ENCODE data around the gene RBM44.

RBM44 gene

DNA sequence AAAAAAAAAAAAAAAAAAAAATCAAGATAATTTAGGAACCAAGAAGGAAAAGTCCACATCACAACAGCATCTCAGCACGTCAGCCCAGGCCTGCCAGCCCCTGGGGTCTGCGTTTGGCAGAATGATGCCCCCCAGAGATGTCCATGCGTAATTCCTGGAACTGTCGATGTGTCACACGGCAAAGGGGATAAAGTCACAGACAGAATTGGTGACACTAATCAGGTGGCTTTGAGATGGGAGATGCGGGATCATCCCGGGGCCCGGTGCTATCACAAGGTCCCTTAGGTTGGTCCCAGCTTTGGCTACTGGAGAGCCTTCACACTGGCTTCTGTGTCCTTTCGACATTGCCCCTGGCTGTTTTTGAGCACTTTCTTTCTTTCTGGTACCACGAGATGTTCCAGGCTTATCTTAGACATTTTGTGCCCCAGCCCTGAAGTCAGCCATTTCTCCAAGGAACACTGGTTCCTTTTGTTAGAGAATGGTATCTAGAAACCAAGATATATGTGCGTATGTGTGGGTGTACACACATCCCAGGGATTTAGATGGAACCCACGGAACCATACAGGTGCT, 81.5 kb downstream of the RBM44 start:
- H3K27me3 ChIP-seq (replicated peaks), result no peaks in the 10 kb centered on the region
- TF ChIP-seq, protein P1, sequence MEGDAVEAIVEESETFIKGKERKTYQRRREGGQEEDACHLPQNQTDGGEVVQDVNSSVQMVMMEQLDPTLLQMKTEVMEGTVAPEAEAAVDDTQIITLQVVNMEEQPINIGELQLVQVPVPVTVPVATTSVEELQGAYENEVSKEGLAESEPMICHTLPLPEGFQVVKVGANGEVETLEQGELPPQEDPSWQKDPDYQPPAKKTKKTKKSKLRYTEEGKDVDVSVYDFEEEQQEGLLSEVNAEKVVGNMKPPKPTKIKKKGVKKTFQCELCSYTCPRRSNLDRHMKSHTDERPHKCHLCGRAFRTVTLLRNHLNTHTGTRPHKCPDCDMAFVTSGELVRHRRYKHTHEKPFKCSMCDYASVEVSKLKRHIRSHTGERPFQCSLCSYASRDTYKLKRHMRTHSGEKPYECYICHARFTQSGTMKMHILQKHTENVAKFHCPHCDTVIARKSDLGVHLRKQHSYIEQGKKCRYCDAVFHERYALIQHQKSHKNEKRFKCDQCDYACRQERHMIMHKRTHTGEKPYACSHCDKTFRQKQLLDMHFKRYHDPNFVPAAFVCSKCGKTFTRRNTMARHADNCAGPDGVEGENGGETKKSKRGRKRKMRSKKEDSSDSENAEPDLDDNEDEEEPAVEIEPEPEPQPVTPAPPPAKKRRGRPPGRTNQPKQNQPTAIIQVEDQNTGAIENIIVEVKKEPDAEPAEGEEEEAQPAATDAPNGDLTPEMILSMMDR (IDR thresholded peaks at IDR 0.05; ENCODE audit: low read depth, low read length, missing control alignments), result no peak
- H3K4me3 ChIP-seq (ENCODE audit: low read depth, low read length), result no peak overlapping the region
- H3K36me3 ChIP-seq (replicated peaks), result no peaks in the 10 kb centered on the region
- no peak for DNase-seq
- H3K27ac ChIP-seq, result no peak overlapping the region
- in situ Hi-C loops (cut with HindIII; ENCODE audit: low pct_ligation_motif_present, low sequenced_read_pairs), result no loop called here

- Histone ChIP-seq H3K4me3 (ENCODE audit: low read depth, low read length) (no peak overlapping the region), H3K27me3 (replicated peaks) (no peaks in the 10 kb centered on the region), H3K36me3 (replicated peaks) (no peaks in the 10 kb centered on the region), H3K27ac (no peak overlapping the region)
- TF ChIP-seq, protein P1 (IDR thresholded peaks at IDR 0.05; ENCODE audit: low read depth, low read length, missing control alignments), result no peak
- DNase-seq, result no peak
- in situ Hi-C loops (cut with HindIII; ENCODE audit: low pct_ligation_motif_present, low sequenced_read_pairs), result no loop called here
Measured at GRCh38 chr2:237882510-237883481, 84.2 kb downstream of the RBM44 start.

GRCh38 chr2:237883951-237884446, 85.4 kb downstream of the RBM44 start:
- H3K36me3 ChIP-seq (replicated peaks), result no peaks in the 10 kb centered on the region
- no peak overlapping the region for H3K27ac ChIP-seq
- no peaks in the 10 kb centered on the region for H3K27me3 ChIP-seq (replicated peaks)
- in situ Hi-C loops (cut with HindIII; ENCODE audit: low pct_ligation_motif_present, low sequenced_read_pairs), result no loop called here
- no peak overlapping the region for H3K4me3 ChIP-seq (ENCODE audit: low read depth, low read length)
- no peak for DNase-seq
- TF ChIP-seq, protein P1 (IDR thresholded peaks at IDR 0.05; ENCODE audit: low read depth, low read length, missing control alignments), result no peak

DNA sequence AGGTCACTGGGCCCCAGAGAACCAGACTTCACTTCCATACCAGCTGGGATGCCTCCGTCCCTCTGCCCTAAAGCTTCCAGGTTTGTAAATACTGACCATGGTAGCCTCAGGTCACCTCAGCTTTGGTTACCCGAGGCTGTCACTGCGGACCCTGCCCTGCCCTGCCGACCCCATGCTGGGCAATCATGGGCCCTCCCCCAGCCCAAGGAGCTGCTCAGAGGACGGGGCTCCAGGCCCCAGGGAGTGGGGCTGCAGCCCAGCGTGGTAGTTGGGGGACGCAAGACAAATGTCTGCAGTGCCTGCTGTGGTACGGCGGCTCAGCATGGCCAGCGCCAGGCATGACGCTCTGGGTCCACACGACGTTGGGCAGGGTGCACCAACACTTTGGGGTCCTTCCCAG, 86.1 kb downstream of the RBM44 start:
- H3K27ac ChIP-seq, result no peak overlapping the region
- no peak for DNase-seq
- H3K27me3 ChIP-seq (replicated peaks), result no peaks in the 10 kb centered on the region
- H3K4me3 ChIP-seq (ENCODE audit: low read depth, low read length), result no peak overlapping the region
- TF ChIP-seq, protein P1 (IDR thresholded peaks at IDR 0.05; ENCODE audit: low read depth, low read length, missing control alignments), result no peak
- no peaks in the 10 kb centered on the region for H3K36me3 ChIP-seq (replicated peaks)
- in situ Hi-C loops (cut with HindIII; ENCODE audit: low pct_ligation_motif_present, low sequenced_read_pairs), result no loop called here

- Histone ChIP-seq H3K4me3 (ENCODE audit: low read depth, low read length) (no peak overlapping the region), H3K36me3 (replicated peaks) (no peaks in the 10 kb centered on the region), H3K27me3 (replicated peaks) (no peaks in the 10 kb centered on the region), H3K27ac (no peak overlapping the region)
- in situ Hi-C loops (cut with HindIII; ENCODE audit: low pct_ligation_motif_present, low sequenced_read_pairs), result no loop called here
- TF ChIP-seq, protein P1 (IDR thresholded peaks at IDR 0.05; ENCODE audit: low read depth, low read length, missing control alignments), result no peak
- DNase-seq, result no peak
Measured at GRCh38 chr2:237885111-237885930, 86.7 kb downstream of the RBM44 start.
